Smooth muscle cell of the brain vasculature (primary cell): Measurements from ENCODE around the gene ITGB2.

Experiments used
- DNase-seq: peaks from one replicate; pipeline ENCODE4 v3.0.0-alpha.2; 2012; ENCODE audit warnings: low read depth, low spot score

Gene ITGB2

GRCh38 chr21:44897326-44898010 lies 23.2 kb downstream of the ITGB2 start:
- DNase-seq: no peak

DNA sequence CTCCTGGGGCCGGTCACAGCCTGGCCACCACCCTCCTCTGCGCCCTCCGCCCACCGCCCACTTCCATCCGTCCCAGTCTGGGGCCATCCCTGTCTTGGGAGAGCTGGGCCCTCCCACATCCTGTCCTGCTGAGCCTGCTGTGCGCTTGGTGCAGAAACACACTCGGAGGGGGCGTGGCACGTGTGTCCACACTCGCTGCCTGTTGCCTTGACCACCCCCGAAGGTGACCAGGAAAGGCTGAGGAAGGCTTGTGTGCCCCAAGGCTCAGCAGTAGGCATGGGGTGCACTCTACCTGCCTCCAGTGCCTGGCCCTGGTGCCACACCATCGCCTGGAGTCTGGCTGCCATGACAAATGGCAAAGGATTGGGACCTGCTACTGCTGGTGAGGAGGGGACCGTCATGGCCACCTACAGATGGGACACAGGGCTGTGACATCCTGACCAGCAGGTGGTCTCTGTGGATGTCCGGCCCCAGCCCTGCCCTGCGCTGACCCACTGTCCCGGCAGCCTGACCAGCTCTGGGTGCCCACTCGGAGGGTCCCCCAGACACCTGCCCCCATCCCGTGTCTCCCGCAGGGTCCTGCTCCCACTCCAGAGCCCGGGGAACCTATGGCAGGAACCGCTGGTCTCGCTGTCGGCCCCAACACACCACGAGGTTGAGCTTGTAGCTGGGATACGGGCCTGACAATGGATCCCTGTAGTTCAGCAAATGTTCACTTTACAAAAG lies 24.0 kb downstream of the ITGB2 start:
- no peak for DNase-seq

DNA sequence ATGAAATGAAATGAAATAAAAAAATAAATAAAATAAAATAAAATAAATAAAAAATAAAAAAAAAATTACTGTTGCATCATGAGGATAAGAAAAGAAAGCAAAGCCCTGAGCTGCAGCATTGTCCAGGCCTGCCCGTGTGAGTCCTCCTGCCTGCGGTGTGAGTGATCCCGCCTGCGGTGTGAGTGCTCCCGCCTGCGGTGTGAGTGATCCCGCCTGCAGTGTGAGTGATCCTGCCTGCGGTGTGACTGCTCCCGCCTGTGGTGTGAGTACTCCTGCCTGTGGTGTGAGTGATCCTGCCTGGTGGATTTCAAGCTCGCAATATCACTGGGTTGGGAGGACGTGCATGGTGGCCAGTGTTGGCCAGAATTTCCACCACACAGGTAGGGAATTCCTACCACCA lies 24.8 kb downstream of the ITGB2 start:
- DNase-seq: no peak

DNA sequence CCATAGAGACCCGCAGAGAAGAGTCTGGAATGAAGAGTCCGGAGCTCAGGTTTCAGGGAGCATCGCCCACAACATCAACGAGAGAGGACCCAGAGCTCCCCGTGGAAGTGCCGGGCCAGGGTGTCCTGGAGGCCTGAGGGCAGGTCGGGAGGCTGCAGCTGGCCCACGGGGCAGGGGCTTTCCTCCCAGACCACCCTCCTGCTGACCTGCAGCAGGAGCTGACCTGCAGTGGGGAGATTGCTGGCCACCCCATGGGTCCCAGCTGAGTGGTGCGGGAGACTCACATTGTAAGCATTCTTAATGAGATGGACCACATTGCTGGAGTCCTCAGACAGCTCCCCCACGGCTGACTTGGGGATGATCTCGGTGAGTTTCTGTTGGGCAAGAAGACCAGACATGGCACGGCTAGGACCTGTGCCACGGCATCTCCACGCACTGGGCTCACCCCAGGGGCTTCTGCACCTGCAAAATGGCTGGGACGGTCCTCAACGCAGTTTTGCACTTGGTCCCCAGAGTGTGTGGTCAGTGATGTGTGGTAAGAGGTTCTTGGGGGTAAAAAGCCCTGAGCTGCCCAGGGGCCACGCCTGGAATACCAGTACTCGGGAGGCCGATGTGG lies 25.9 kb downstream of the ITGB2 start:
- DNase-seq: no peak

DNA sequence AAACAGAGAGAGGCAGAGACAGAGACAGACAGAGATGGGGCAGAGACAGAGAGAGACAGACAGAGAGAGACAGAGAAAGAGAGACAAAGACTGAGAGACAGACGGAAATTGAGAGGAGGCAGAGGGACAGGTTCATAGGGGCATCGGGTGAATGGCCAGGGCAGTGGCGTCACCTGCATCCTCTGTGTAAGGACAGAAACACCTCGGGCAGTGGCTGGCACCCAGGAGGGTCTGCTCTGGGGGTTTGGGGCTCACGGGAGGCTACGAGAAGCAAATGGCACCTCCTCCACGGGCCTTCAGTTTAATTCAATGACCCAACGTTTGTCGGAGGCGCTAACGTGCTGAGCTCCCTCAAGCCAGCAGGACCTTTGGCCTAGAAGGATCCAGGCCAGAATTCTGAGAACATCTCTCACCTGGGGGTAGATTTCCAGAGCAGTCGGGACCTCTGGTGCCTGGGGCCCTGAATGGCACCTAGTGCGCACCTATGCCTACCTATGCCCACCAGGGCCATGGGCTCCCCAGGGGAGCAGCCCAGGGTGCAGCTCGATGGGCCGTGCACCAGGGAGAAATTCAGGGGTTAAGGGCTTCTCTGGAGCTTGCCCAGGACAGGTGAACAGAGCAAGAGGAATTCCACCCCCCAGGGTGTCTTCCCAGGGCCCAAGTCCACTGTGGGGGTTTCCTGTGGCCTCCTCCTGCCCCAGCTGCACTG lies 26.6 kb downstream of the ITGB2 start:
- no peak for DNase-seq

- no peak for DNase-seq
Observed at GRCh38 chr21:44893278-44893556, 27.5 kb downstream of the ITGB2 start.

DNA sequence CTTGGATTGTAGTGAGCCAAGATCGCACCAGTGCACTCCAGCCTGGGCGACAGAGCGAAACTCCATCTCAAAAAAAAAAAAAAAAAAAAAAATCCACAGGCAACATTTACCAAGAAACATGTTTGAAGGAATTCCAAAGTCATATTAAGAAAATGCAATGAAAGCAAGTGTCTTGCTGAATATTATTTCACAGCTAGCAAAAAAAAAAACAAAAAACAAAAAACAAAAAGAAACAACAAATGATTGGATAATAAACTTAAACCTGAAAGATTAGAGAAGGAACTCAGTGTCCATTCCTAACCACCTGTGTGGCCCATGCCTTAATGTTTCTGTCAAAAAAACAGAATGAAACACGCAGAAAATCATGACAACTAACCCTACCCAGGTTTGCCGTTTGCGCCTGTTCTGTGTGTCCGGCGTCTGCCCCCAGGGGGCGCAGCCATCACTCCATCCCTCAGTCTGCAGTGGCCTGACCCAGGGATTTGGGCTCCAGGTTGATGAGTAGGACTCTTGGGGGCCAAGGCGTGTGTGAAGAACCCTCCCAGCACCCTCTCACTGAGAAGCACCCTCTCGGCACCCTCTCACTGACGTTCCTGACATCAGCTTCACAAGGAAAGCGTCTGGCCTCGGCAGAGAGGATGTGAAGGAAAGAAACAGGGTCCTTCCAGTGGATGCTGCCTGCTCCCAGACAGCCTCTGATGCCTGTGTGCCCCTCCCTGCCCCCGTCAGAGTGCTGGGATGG lies 28.0 kb downstream of the ITGB2 start:
- DNase-seq: no peak

GRCh38 chr21:44892095-44892494 lies 28.6 kb downstream of the ITGB2 start:
- DNase-seq: no peak

GRCh38 chr21:44891631-44892031 lies 29.1 kb downstream of the ITGB2 start:
- DNase-seq: no peak

DNA sequence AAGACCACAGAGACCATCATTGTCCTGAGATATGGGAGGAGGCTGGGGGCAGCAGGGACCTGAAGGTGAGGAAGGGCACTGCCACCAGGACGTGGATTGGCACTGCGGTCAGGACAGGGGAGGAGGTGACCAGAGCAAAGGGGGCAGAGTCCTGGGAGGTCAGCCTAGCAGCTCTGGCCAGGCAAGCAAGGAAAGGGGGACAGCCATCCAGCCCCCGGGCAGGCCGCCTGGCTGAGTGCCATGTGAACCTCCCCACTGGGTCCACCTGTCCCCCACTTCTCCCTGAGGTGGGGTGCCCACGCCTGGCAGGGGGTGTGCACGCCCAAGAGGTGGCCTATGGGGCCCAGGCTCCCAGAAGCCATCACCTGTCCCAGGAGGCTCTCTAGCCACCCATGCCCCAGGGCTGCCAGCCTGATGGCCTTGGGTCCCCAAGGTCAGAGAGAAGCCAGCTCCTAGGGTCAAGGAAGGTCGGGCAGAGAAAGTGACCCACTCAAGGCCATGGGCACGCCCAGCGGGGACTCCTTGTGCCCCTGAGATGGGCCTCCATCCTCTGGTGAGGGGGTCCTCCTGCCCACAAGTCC lies 29.6 kb downstream of the ITGB2 start:
- DNase-seq: no peak

DNA sequence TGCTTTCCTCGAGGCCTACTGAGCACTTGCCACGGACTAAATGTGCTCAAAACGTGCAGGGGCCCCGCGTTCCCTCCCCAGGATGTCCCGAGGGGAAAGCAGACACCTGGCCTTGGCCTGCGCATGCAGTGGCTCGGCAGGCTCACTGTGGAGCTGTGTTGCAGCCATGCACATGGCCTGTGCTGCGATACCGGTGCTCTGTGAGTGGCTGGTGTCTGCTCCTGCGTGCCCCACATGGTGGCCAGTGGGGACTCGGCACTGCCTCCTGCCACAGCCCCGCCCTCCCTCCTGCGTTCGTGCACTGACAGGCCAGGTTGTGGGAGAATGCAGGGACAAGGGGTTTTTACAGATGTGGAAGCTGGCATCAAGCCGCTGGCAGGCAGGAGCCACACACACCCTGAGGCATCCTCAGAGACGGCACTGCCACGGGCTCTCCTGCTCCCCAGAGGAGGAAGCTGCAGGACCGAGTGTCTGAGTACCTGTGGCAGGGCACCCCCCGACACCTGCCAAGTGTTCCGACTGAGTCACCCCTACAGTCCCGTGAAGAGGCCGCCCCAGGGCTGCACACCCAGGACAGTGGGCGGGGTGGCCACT lies 30.3 kb downstream of the ITGB2 start:
- no peak for DNase-seq

DNA sequence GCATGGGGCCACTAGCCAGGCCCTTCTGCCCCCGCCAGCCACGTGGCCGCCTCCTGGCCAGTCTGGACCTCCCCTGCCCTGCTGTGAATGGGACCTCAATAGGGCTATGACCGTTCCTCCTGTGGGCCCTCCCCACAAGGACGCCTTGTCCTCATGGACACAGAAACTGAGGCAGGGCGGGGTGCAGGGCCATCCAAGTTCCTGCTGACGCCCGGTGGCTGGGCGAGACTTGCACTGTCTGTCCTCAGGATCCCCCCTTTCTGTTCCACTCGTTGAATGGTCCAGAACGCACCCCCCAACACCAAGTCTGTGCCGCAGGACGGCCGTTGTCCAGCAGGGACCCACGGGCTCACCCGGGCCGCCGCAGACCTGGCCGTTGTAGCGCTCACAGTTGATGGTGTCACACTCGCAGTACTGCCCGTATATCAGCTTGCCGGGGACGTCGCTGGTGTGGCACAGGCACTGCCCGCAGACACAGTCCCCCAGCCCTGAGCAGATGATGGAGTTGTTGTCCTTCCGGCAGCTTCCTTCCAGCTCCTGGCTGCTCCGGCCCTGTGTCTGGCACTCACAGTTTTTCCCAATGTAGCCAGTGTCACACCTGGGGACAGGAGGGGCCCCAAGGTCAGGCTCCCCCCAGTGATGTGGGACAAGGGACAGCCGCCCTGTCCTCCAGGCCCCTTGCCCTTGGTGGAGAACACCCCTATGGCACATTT lies 30.9 kb downstream of the ITGB2 start:
- no peak for DNase-seq

GRCh38 chr21:44888581-44889550 lies 31.8 kb downstream of the ITGB2 start:
- no peak for DNase-seq

DNA sequence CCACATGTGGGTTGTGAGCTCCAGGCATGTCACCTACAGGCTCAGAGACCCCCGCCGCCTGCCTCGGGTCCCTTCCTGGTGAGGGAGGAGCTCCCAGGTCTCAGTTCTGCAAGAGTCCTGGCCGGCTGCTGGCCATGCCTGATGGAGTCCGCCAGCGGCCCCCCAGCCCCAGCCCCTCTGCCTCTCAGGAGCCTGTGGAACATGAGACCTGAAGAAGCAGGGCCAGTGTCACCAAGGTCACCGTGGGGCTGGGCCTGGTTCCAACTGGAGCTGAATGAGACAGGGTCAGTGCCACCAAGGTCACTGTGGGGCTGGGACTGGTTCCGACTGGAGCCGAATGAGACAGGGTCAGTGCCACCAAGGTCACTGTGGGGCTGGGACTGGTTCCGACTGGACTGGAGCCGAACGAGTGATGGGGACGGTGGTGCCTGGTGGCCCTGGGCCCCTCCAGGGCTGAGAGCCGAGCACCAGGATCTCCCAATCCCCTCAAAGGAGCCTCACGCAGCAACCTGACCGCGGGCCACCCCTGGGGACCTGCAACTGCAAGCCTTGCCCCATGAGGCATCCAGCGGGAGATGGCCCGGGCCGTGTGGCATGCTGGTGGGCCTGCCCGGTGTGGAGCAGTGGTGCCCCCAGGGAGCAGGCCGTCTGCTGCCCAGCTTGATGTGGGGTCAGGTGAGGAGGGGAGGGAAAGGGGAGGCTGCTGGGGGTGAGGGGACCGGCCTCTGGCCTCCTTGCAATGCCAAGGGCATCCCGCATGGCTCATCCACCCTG lies 32.7 kb downstream of the ITGB2 start:
- no peak for DNase-seq

GRCh38 chr21:44887126-44887806 lies 33.4 kb downstream of the ITGB2 start:
- no peak for DNase-seq

DNA sequence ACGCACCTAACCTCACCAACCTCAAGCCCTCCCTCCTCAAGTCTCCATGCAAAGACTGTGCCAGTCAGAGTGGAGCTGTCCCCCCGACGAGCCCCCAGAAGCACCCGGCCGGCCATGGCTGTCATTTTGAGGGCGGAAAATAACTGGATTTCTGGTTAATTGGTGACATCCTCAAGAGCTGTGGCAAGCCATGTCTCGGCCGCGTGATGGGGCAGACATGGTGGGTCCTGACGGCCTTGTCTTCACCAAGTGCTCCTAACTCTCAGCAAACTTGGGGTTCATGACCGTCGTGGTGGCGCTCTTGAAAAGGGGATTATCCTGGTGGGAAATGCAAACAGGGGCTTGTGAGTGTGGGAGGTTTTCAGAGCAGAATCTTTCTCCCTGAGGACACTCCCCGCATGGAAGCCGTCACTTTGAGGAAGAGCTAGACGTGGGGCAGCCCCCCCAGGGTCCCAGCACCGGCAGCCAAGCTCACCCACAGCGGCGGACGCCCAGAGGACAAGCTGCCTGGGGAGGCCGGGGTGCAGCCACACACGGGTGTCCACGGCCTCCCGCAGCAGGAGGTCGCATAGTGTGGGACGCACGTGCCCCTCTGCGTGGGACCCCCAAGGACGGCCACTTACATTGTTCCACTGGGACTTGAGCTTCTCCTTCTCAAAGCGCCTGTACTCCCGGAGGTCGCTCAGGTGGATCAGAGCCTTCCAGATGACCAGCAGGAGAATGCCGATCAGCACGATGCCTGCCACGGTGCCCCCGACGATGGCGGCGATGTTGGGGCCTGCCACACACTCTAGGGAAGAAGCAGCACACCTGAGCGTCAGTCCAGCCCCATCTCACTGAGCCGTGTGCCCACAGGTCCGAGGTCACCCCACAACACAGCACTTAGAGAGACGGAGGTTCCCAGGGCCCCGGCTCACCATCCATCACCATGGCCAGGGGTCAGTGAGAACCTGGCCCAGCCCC lies 34.3 kb downstream of the ITGB2 start:
- DNase-seq: no peak

- no peak for DNase-seq
Observed at GRCh38 chr21:44885615-44886014, 35.1 kb downstream of the ITGB2 start.
